KMS-11 (cell line): ENCODE measurements around the gene EVI2A.
"Not testable (repeated sequence)": the region's sequence is repeated elsewhere in the genome, so short reads cannot be mapped to it uniquely, and the experiment has no call there.

Experiments
- H2AFZ ChIP-seq: fragments of 200-600 bp; sonication (generic); 2 replicates; pipeline ENCODE4 v1.6.1; 2016; ENCODE audit warnings: antibody characterized with exemption, mixed run types, low read depth
- H3K27ac ChIP-seq: fragments of 200-600 bp; sonication (generic); 2 replicates; pipeline ENCODE4 v1.6.1; 2016; ENCODE audit warnings: mild to moderate bottlenecking, mixed run types
- H3K27me3 ChIP-seq: fragments of 200-600 bp; sonication (generic); 2 replicates; pipeline ENCODE4 v1.6.1; 2017; ENCODE audit warnings: mild to moderate bottlenecking, low read depth, mixed run types, moderate library complexity; ENCODE audit not compliant: insufficient read depth
- H3K36me3 ChIP-seq: fragments of 200-600 bp; sonication (generic); 2 replicates; pipeline ENCODE4 v1.6.1; 2017; ENCODE audit warnings: mild to moderate bottlenecking, mixed run types; ENCODE audit not compliant: insufficient read depth
- H3K4me1 ChIP-seq: fragments of 200-600 bp; sonication (generic); 2 replicates; pipeline ENCODE4 v1.6.1; 2016; ENCODE audit warnings: mild to moderate bottlenecking, low read depth, mixed run types; ENCODE audit not compliant: poor library complexity, severe bottlenecking
- H3K4me2 ChIP-seq: fragments of 200-600 bp; sonication (generic); 2 replicates; pipeline ENCODE4 v1.7.0; 2016; ENCODE audit warnings: mild to moderate bottlenecking, mixed run types
- H3K4me3 ChIP-seq: fragments of 200-600 bp; sonication (generic); IDR thresholded peaks from 2 replicates; pipeline ENCODE4 v1.6.1; 2017; ENCODE audit warnings: low read depth, low read length, mixed read lengths; ENCODE audit not compliant: insufficient read depth
- H3K79me2 ChIP-seq: fragments of 200-600 bp; sonication (generic); 2 replicates; pipeline ENCODE4 v1.6.1; 2016; ENCODE audit warnings: low read depth, mixed run types; ENCODE audit not compliant: insufficient read depth
- H3K9ac ChIP-seq: fragments of 200-600 bp; sonication (generic); 2 replicates; pipeline ENCODE4 v1.6.1; 2016; ENCODE audit warnings: mild to moderate bottlenecking, mixed run types
- H4K20me1 ChIP-seq: fragments of 200-600 bp; sonication (generic); 2 replicates; pipeline ENCODE4 v1.6.1; 2016; ENCODE audit warnings: mild to moderate bottlenecking, mixed run types; ENCODE audit not compliant: insufficient read depth
- CTCF ChIP-seq: fragments of 200-600 bp; sonication (generic); conservative IDR thresholded peaks from 2 replicates; pipeline ENCODE4 v1.6.1; 2017; ENCODE audit warnings: low read depth, mild to moderate bottlenecking, antibody characterized with exemption, low read length, moderate library complexity, mixed read lengths

The EVI2A gene

GRCh38 chr17:31293581-31293980 lies 27.8 kb downstream of the EVI2A start:
- H3K79me2 ChIP-seq = no peaks in the 10 kb centered on the region
- no peak overlapping the region for H3K27ac ChIP-seq
- H3K36me3 ChIP-seq = no peaks in the 10 kb centered on the region
- H3K9ac ChIP-seq = no peak overlapping the region
- no peak for TF ChIP-seq CTCF
- H3K4me3 ChIP-seq = no peak overlapping the region
- H3K27me3 ChIP-seq = no peaks in the 10 kb centered on the region; the same call in 1 of the 2 replicates
- H3K4me2 ChIP-seq = no peak overlapping the region
- no peaks in the 10 kb centered on the region for H4K20me1 ChIP-seq
- no peaks in the 10 kb centered on the region for H3K4me1 ChIP-seq
- no peak overlapping the region for H2AFZ ChIP-seq

- Histone ChIP-seq H3K9ac (no peak overlapping the region), H3K27ac (no peak overlapping the region), H3K79me2 (no peaks in the 10 kb centered on the region), H3K27me3 (no peaks in the 10 kb centered on the region), H3K4me1 (no peaks in the 10 kb centered on the region), H4K20me1 (no peaks in the 10 kb centered on the region), H3K36me3 (no peaks in the 10 kb centered on the region), H2AFZ (no peak overlapping the region), H3K4me3 (no peak overlapping the region), H3K4me2 (no peak overlapping the region)
- no peak for TF ChIP-seq CTCF
These were observed 29.6 kb downstream of the EVI2A start for GRCh38 chr17:31291820-31292219.

- H3K4me2 ChIP-seq = no peak overlapping the region
- no peaks in the 10 kb centered on the region for H3K27me3 ChIP-seq
These were observed 31.6 kb downstream of the EVI2A start for GRCh38 chr17:31289790-31290189.

GRCh38 chr17:31287932-31288331 lies 33.5 kb downstream of the EVI2A start:
- not testable (repeated sequence) for H3K9ac ChIP-seq, H4K20me1 ChIP-seq, H3K36me3 ChIP-seq, H3K4me3 ChIP-seq, H3K27me3 ChIP-seq, H3K4me2 ChIP-seq, H3K79me2 ChIP-seq, H2AFZ ChIP-seq, H3K27ac ChIP-seq, H3K4me1 ChIP-seq

More at GRCh38 chr17:31289790-31290189, 31.6 kb downstream of the EVI2A start:
- H3K79me2 ChIP-seq = no peaks in the 10 kb centered on the region
- TF ChIP-seq CTCF = no peak
- no peak overlapping the region for H3K9ac ChIP-seq
- no peaks in the 10 kb centered on the region for H3K36me3 ChIP-seq
- no peak overlapping the region for H3K27ac ChIP-seq
- no peaks in the 10 kb centered on the region for H4K20me1 ChIP-seq
- no peaks in the 10 kb centered on the region for H3K4me1 ChIP-seq
- H2AFZ ChIP-seq = no peak overlapping the region
- no peak overlapping the region for H3K4me3 ChIP-seq

GRCh38 chr17:31286587-31286986 lies 34.8 kb downstream of the EVI2A start:
- H3K9ac ChIP-seq = no peak overlapping the region
- no peak overlapping the region for H3K4me2 ChIP-seq
- no peak overlapping the region for H3K27ac ChIP-seq
- H3K4me1 ChIP-seq = no peaks in the 10 kb centered on the region
- H3K27me3 ChIP-seq = no peaks in the 10 kb centered on the region
- no peaks in the 10 kb centered on the region for H4K20me1 ChIP-seq
- no peak for TF ChIP-seq CTCF
- no peak overlapping the region for H2AFZ ChIP-seq
- H3K36me3 ChIP-seq = no peaks in the 10 kb centered on the region
- no peak overlapping the region for H3K4me3 ChIP-seq
- H3K79me2 ChIP-seq = no peaks in the 10 kb centered on the region
